IPS-15b (cell line): ENCODE measurements around the gene TPX2.

Experiments
- H3K27me3 ChIP-seq: one replicate; pipeline ENCODE4 v1.6.1; 2013; ENCODE audit warnings: low read length; ENCODE audit not compliant: control insufficient read depth, insufficient read depth
- H3K36me3 ChIP-seq: one replicate; pipeline ENCODE4 v1.6.1; 2013; ENCODE audit warnings: low read length; ENCODE audit not compliant: control insufficient read depth, insufficient read depth
- H3K4me1 ChIP-seq: one replicate; pipeline ENCODE4 v1.6.1; 2013; ENCODE audit warnings: mild to moderate bottlenecking, low read length; ENCODE audit not compliant: control insufficient read depth, insufficient read depth
- H3K4me3 ChIP-seq: one replicate; pipeline ENCODE4 v1.5.1; 2013; ENCODE audit warnings: low read depth, low read length
- H3K9ac ChIP-seq: one replicate; pipeline ENCODE4 v1.6.1; 2013; ENCODE audit warnings: low read depth, mild to moderate bottlenecking, low read length
- H3K9me3 ChIP-seq: one replicate; pipeline ENCODE4 v1.6.1; 2013; ENCODE audit warnings: mild to moderate bottlenecking, low read length; ENCODE audit not compliant: control insufficient read depth, insufficient read depth

Gene TPX2

GRCh38 chr20:31764641-31765305 lies 25.7 kb downstream of the TPX2 start:
- Histone ChIP-seq H3K9me3 (no peaks in the 10 kb centered on the region), H3K9ac (no peak overlapping the region), H3K36me3 (peaks cover 20% of the 10 kb centered on the region), H3K4me3 (no peak overlapping the region), H3K4me1 (no peaks in the 10 kb centered on the region), H3K27me3 (no peaks in the 10 kb centered on the region)

GRCh38 chr20:31767805-31768204 lies 28.7 kb downstream of the TPX2 start:
- Histone ChIP-seq H3K4me3 (no peak overlapping the region), H3K27me3 (no peaks in the 10 kb centered on the region), H3K4me1 (no peaks in the 10 kb centered on the region), H3K9ac (no peak overlapping the region), H3K36me3 (peaks cover 28% of the 10 kb centered on the region), H3K9me3 (no peaks in the 10 kb centered on the region)

- no peaks in the 10 kb centered on the region for H3K27me3 ChIP-seq
- peaks cover 26% of the 10 kb centered on the region for H3K36me3 ChIP-seq
- no peaks in the 10 kb centered on the region for H3K9me3 ChIP-seq
- H3K9ac ChIP-seq = no peak overlapping the region
- no peaks in the 10 kb centered on the region for H3K4me1 ChIP-seq
- H3K4me3 ChIP-seq = no peak overlapping the region
These were observed 30.6 kb downstream of the TPX2 start for GRCh38 chr20:31769681-31770080.

- no peak overlapping the region for H3K9ac ChIP-seq
- no peaks in the 10 kb centered on the region for H3K27me3 ChIP-seq
- peaks cover 25% of the 10 kb centered on the region for H3K36me3 ChIP-seq
- no peak overlapping the region for H3K4me3 ChIP-seq
- no peaks in the 10 kb centered on the region for H3K4me1 ChIP-seq
- H3K9me3 ChIP-seq = no peaks in the 10 kb centered on the region
These were observed 31.2 kb downstream of the TPX2 start for GRCh38 chr20:31770243-31770642.

- H3K9ac ChIP-seq = no peak overlapping the region
- no peaks in the 10 kb centered on the region for H3K4me1 ChIP-seq
- H3K27me3 ChIP-seq = no peaks in the 10 kb centered on the region
- no peaks in the 10 kb centered on the region for H3K9me3 ChIP-seq
- peaks cover 24% of the 10 kb centered on the region for H3K36me3 ChIP-seq
- no peak overlapping the region for H3K4me3 ChIP-seq
These were observed 35.3 kb downstream of the TPX2 start for GRCh38 chr20:31774408-31774807.

- no peaks in the 10 kb centered on the region for H3K27me3 ChIP-seq
- no peak overlapping the region for H3K4me3 ChIP-seq
- H3K4me1 ChIP-seq = peaks cover 7% of the 10 kb centered on the region
- H3K9me3 ChIP-seq = no peaks in the 10 kb centered on the region
- peaks cover 29% of the 10 kb centered on the region for H3K36me3 ChIP-seq
- no peak overlapping the region for H3K9ac ChIP-seq
These were observed 41.7 kb downstream of the TPX2 start for GRCh38 chr20:31780839-31781238.

- Histone ChIP-seq H3K4me1 (peaks cover 7% of the 10 kb centered on the region), H3K36me3 (peaks cover 29% of the 10 kb centered on the region), H3K9ac (no peak overlapping the region), H3K27me3 (no peaks in the 10 kb centered on the region), H3K4me3 (no peak overlapping the region), H3K9me3 (no peaks in the 10 kb centered on the region)
These were observed 42.9 kb downstream of the TPX2 start for GRCh38 chr20:31781945-31782344.

GRCh38 chr20:31784354-31785044 lies 45.4 kb downstream of the TPX2 start:
- H3K4me1 ChIP-seq = peaks cover 7% of the 10 kb centered on the region
- H3K27me3 ChIP-seq = no peaks in the 10 kb centered on the region
- peaks cover 20% of the 10 kb centered on the region for H3K36me3 ChIP-seq
- no peak overlapping the region for H3K4me3 ChIP-seq
- no peaks in the 10 kb centered on the region for H3K9me3 ChIP-seq
- H3K9ac ChIP-seq = no peak overlapping the region

- Histone ChIP-seq H3K27me3 (no peaks in the 10 kb centered on the region), H3K9ac (no peak overlapping the region), H3K36me3 (peaks cover 19% of the 10 kb centered on the region), H3K4me1 (peaks cover 7% of the 10 kb centered on the region), H3K4me3 (no peak overlapping the region), H3K9me3 (no peaks in the 10 kb centered on the region)
These were observed 46.0 kb downstream of the TPX2 start for GRCh38 chr20:31785089-31785488.

GRCh38 chr20:31788578-31788977 lies 49.5 kb downstream of the TPX2 start:
- H3K9me3 ChIP-seq = no peaks in the 10 kb centered on the region
- peaks cover 13% of the 10 kb centered on the region for H3K36me3 ChIP-seq
- no peaks in the 10 kb centered on the region for H3K27me3 ChIP-seq
- no peak overlapping the region for H3K4me3 ChIP-seq
- peaks cover 7% of the 10 kb centered on the region for H3K4me1 ChIP-seq
- no peak overlapping the region for H3K9ac ChIP-seq

- Histone ChIP-seq H3K36me3 (peaks cover 8% of the 10 kb centered on the region), H3K27me3 (no peaks in the 10 kb centered on the region), H3K9me3 (no peaks in the 10 kb centered on the region), H3K4me1 (no peaks in the 10 kb centered on the region), H3K9ac (no peak overlapping the region), H3K4me3 (no peak overlapping the region)
These were observed 51.3 kb downstream of the TPX2 start for GRCh38 chr20:31790401-31790800.

- no peaks in the 10 kb centered on the region for H3K4me1 ChIP-seq
- no peak overlapping the region for H3K9ac ChIP-seq
- no peaks in the 10 kb centered on the region for H3K27me3 ChIP-seq
- H3K9me3 ChIP-seq = no peaks in the 10 kb centered on the region
- peaks cover 34% of the 10 kb centered on the region for H3K36me3 ChIP-seq
- no peak overlapping the region for H3K4me3 ChIP-seq
These were observed 58.3 kb downstream of the TPX2 start for GRCh38 chr20:31797364-31797763.
